ENCODE measurements around the gene TTLL12.

TTLL12 gene

DNA sequence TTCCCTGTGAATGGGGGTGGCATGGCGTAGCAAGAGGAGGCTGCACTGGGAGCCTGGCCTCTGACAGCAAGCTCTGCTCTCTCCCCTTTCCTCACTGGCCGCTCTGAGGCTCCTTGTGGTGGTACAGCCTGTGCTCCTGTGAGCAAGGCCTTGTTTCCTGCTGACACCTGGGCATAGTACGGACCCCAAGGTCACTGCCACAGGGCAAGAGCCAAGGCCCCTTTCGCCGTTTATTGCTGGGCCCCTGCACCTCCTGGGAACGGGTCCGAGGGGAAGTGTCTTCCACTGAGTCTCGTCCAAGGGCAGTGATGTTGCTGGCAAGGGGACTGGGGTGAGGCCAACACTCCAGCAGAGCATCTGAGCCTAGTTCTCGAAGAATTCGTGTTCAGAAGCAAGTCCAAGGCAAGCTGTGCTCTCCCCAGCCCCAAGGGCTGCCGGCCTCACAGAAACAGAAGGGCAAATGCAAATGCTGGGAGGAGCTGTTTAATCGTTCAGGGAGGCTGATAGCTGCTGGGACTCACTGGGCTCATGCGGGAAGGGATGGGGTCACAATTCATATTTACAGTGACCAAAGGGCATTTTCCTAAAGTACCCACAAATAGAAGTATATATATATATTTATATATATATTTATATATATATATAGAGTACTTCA lies 15.9 kb upstream of the TTLL12 start:
- H3K27ac ChIP-seq (ENCODE audit: low read depth, low read length) = no peak overlapping the region
- no peaks in the 10 kb centered on the region for H3K79me2 ChIP-seq (ENCODE audit: control insufficient read depth, low read length)
- H3K9me3 ChIP-seq (ENCODE audit: control insufficient read depth, insufficient read depth, low read length) = no peaks in the 10 kb centered on the region
- no peak overlapping the region for H3K4me3 ChIP-seq (ENCODE audit: low read length)
- no peaks in the 10 kb centered on the region for H3K9me2 ChIP-seq (replicated peaks; ENCODE audit: control insufficient read depth, low read length)
- no peak overlapping the region for H3K4me2 ChIP-seq (ENCODE audit: low read length)
- H3K27me3 ChIP-seq (ENCODE audit: control insufficient read depth, low read length) = no peaks in the 10 kb centered on the region
- H4K20me1 ChIP-seq (ENCODE audit: control insufficient read depth, insufficient read depth, low read depth, low read length) = no peaks in the 10 kb centered on the region
- TF ChIP-seq EZH2phosphoT487 (IDR thresholded peaks at IDR 0.05; ENCODE audit: borderline replicate concordance, low read length) = no peak
- TF ChIP-seq, protein P1, sequence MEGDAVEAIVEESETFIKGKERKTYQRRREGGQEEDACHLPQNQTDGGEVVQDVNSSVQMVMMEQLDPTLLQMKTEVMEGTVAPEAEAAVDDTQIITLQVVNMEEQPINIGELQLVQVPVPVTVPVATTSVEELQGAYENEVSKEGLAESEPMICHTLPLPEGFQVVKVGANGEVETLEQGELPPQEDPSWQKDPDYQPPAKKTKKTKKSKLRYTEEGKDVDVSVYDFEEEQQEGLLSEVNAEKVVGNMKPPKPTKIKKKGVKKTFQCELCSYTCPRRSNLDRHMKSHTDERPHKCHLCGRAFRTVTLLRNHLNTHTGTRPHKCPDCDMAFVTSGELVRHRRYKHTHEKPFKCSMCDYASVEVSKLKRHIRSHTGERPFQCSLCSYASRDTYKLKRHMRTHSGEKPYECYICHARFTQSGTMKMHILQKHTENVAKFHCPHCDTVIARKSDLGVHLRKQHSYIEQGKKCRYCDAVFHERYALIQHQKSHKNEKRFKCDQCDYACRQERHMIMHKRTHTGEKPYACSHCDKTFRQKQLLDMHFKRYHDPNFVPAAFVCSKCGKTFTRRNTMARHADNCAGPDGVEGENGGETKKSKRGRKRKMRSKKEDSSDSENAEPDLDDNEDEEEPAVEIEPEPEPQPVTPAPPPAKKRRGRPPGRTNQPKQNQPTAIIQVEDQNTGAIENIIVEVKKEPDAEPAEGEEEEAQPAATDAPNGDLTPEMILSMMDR (IDR thresholded peaks at IDR 0.05; ENCODE audit: low read depth, low read length, poor library complexity, severe bottlenecking) = no peak
- H3F3A ChIP-seq (ENCODE audit: control insufficient read depth, insufficient read depth) = no peaks in the 10 kb centered on the region
- H3K36me3 ChIP-seq (ENCODE audit: control insufficient read depth, low read length) = no peaks in the 10 kb centered on the region
- no peaks in the 10 kb centered on the region for H3K4me1 ChIP-seq (ENCODE audit: control insufficient read depth, low read length)

GRCh38 chr22:43202326-43202725 lies 15.4 kb upstream of the TTLL12 start:
- no peaks in the 10 kb centered on the region for H3K79me2 ChIP-seq (ENCODE audit: control insufficient read depth, low read length)
- TF ChIP-seq, protein P1 (IDR thresholded peaks at IDR 0.05; ENCODE audit: low read depth, low read length, poor library complexity, severe bottlenecking) = no peak
- TF ChIP-seq EZH2phosphoT487 (IDR thresholded peaks at IDR 0.05; ENCODE audit: borderline replicate concordance, low read length) = no peak
- H4K20me1 ChIP-seq (ENCODE audit: control insufficient read depth, insufficient read depth, low read depth, low read length) = no peaks in the 10 kb centered on the region
- no peaks in the 10 kb centered on the region for H3K9me2 ChIP-seq (replicated peaks; ENCODE audit: control insufficient read depth, low read length)
- H3K36me3 ChIP-seq (ENCODE audit: control insufficient read depth, low read length) = no peaks in the 10 kb centered on the region
- H3F3A ChIP-seq (ENCODE audit: control insufficient read depth, insufficient read depth) = no peaks in the 10 kb centered on the region
- H3K27me3 ChIP-seq (ENCODE audit: control insufficient read depth, low read length) = no peaks in the 10 kb centered on the region
- no peaks in the 10 kb centered on the region for H3K9me3 ChIP-seq (ENCODE audit: control insufficient read depth, insufficient read depth, low read length)
- H3K4me3 ChIP-seq (ENCODE audit: low read length) = no peak overlapping the region
- no peaks in the 10 kb centered on the region for H3K4me1 ChIP-seq (ENCODE audit: control insufficient read depth, low read length)
- no peak overlapping the region for H3K4me2 ChIP-seq (ENCODE audit: low read length)
- H3K27ac ChIP-seq (ENCODE audit: low read depth, low read length) = no peak overlapping the region

- no peak for TF ChIP-seq EZH2phosphoT487 (IDR thresholded peaks at IDR 0.05; ENCODE audit: borderline replicate concordance, low read length)
- TF ChIP-seq, protein P1 (IDR thresholded peaks at IDR 0.05; ENCODE audit: low read depth, low read length, poor library complexity, severe bottlenecking) = no peak
These were observed 14.7 kb upstream of the TTLL12 start for GRCh38 chr22:43201486-43202219.

More at GRCh38 chr22:43201486-43202219, 14.7 kb upstream of the TTLL12 start:
- Histone ChIP-seq H3K79me2 (ENCODE audit: control insufficient read depth, low read length) (no peaks in the 10 kb centered on the region), H3F3A (ENCODE audit: control insufficient read depth, insufficient read depth) (no peaks in the 10 kb centered on the region), H3K4me3 (ENCODE audit: low read length) (no peak overlapping the region), H3K9me2 (replicated peaks; ENCODE audit: control insufficient read depth, low read length) (no peaks in the 10 kb centered on the region), H3K27me3 (ENCODE audit: control insufficient read depth, low read length) (no peaks in the 10 kb centered on the region), H3K27ac (ENCODE audit: low read depth, low read length) (no peak overlapping the region), H3K4me1 (ENCODE audit: control insufficient read depth, low read length) (no peaks in the 10 kb centered on the region), H3K9me3 (ENCODE audit: control insufficient read depth, insufficient read depth, low read length) (no peaks in the 10 kb centered on the region), H3K4me2 (ENCODE audit: low read length) (no peak overlapping the region), H4K20me1 (ENCODE audit: control insufficient read depth, insufficient read depth, low read depth, low read length) (no peaks in the 10 kb centered on the region), H3K36me3 (ENCODE audit: control insufficient read depth, low read length) (no peaks in the 10 kb centered on the region)
